Bronchial epithelial cell (primary cell): ENCODE measurements around the gene ADGRL4. TPM values are rescaled to one million over a fixed set of nuclear protein-coding genes. Genes with fewer than 3 reads are reported as not detected.

Experiments used
- DNase-seq: peaks from one replicate; pipeline ENCODE4 v3.0.0-alpha.2; 2010; ENCODE audit warnings: low read depth
- FAIRE-seq: peaks from 2 replicates; lab custom pipeline; 2011; peaks lifted over from hg19 to GRCh38; lab: Jason Lieb, UNC
- H3K27me3 ChIP-seq: 2 replicates; pipeline ENCODE4 v1.5.1; 2011; ENCODE audit warnings: low read length; ENCODE audit not compliant: control insufficient read depth, insufficient read depth
- H3K36me3 ChIP-seq: 2 replicates; pipeline ENCODE4 v1.5.1; 2011; ENCODE audit warnings: low read length; ENCODE audit not compliant: control insufficient read depth, insufficient read depth
- H3K4me3 ChIP-seq: 2 replicates; pipeline ENCODE4 v1.5.1; 2011; ENCODE audit warnings: mild to moderate bottlenecking, low read depth, low read length, control low read depth
- CTCF ChIP-seq: IDR thresholded peaks from 2 replicates; pipeline ENCODE4 v1.5.1; 2011; ENCODE audit warnings: mild to moderate bottlenecking, moderate library complexity, low read length, control low read depth, inconsistent platforms; ENCODE audit not compliant: insufficient read depth, severe bottlenecking
- total RNA-seq: library from RNA; depleted of rRNA; stranded (reverse); fragments of >200 nt; gene quantifications from 2 replicates; pipeline ENCODE4 v1.2.1, GENCODE V29; 2014

Gene ADGRL4
- total RNA-seq, 1 donor from 2014 or later: not detected

GRCh38 chr1:78871249-78871648, 135.3 kb downstream of the ADGRL4 start:
- FAIRE-seq (no peak), DNase-seq (no peak)
- TF ChIP-seq CTCF: no peak
- no peak overlapping the region for H3K4me3 ChIP-seq
- no peaks in the 10 kb centered on the region for H3K36me3 ChIP-seq
- H3K27me3 ChIP-seq: no peaks in the 10 kb centered on the region

- no peak for FAIRE-seq
- no peak for TF ChIP-seq CTCF
- H3K27me3 ChIP-seq: no peaks in the 10 kb centered on the region
These were observed 137.4 kb downstream of the ADGRL4 start for GRCh38 chr1:78869136-78869535.

GRCh38 chr1:78864175-78864574, 142.4 kb downstream of the ADGRL4 start:
- no peak for TF ChIP-seq CTCF
- DNase-seq (no peak), FAIRE-seq (no peak)
- no peak overlapping the region for H3K4me3 ChIP-seq
- no peaks in the 10 kb centered on the region for H3K27me3 ChIP-seq
- H3K36me3 ChIP-seq: no peaks in the 10 kb centered on the region

More at GRCh38 chr1:78869136-78869535, 137.4 kb downstream of the ADGRL4 start:
- no peaks in the 10 kb centered on the region for H3K36me3 ChIP-seq
- H3K4me3 ChIP-seq: no peak overlapping the region
- DNase-seq: no peak

- H3K4me3 ChIP-seq: no peak overlapping the region
- no peaks in the 10 kb centered on the region for H3K27me3 ChIP-seq
- DNase-seq: no peak
- H3K36me3 ChIP-seq: no peaks in the 10 kb centered on the region
- FAIRE-seq: no peak
- no peak for TF ChIP-seq CTCF
These were observed 150.4 kb downstream of the ADGRL4 start for GRCh38 chr1:78856096-78856495.

- Histone ChIP-seq H3K27me3 (no peaks in the 10 kb centered on the region), H3K36me3 (no peaks in the 10 kb centered on the region), H3K4me3 (no peak overlapping the region)
- DNase-seq (no peak), FAIRE-seq (no peak)
- TF ChIP-seq CTCF: no peak
These were observed 151.3 kb downstream of the ADGRL4 start for GRCh38 chr1:78855258-78855657.

GRCh38 chr1:78854556-78854955, 152.0 kb downstream of the ADGRL4 start:
- Histone ChIP-seq H3K27me3 (no peaks in the 10 kb centered on the region), H3K36me3 (no peaks in the 10 kb centered on the region), H3K4me3 (no peak overlapping the region)
- no peak for TF ChIP-seq CTCF
- DNase-seq: no peak
- no peak for FAIRE-seq
